Activated naive CD4-positive, alpha-beta T cell treated with anti-CD3 and anti-CD28 coated beads, Interleukin-2, amount 10 ng/mL, durations not matched to agents 7 days and 5 days (primary cell): ENCODE measurements around the gene FRMD3.

Source experiments
- CTCF ChIA-PET: fragments of 350-600 bp; sonication (Branson Sonifier 250); formaldehyde crosslinking; loops from one replicate; lab custom pipeline; 2021; ENCODE audit warnings: antibody characterized with exemption; lab: Charles Lee
- DNase-seq: peaks from one replicate; pipeline ENCODE4 v3.0.0-alpha.2; 2020
- H3K27ac Mint-ChIP-seq: one replicate; pipeline ENCODE4 v1.8.0; 2021; ENCODE audit warnings: mild to moderate bottlenecking, moderate library complexity, mixed read lengths
- H3K27me3 Mint-ChIP-seq: one replicate; pipeline ENCODE4 v1.8.0; 2021; ENCODE audit warnings: mild to moderate bottlenecking, mixed read lengths
- H3K36me3 Mint-ChIP-seq: one replicate; pipeline ENCODE4 v1.8.0; 2021; ENCODE audit warnings: mixed read lengths
- H3K4me1 Mint-ChIP-seq: one replicate; pipeline ENCODE4 v1.8.0; 2021; ENCODE audit warnings: mixed read lengths
- H3K4me3 Mint-ChIP-seq: one replicate; pipeline ENCODE4 v1.8.0; 2021; ENCODE audit warnings: mild to moderate bottlenecking, moderate library complexity, mixed read lengths
- H3K9me3 Mint-ChIP-seq: one replicate; pipeline ENCODE4 v1.8.0; 2021; ENCODE audit warnings: mixed read lengths

Gene FRMD3

DNA sequence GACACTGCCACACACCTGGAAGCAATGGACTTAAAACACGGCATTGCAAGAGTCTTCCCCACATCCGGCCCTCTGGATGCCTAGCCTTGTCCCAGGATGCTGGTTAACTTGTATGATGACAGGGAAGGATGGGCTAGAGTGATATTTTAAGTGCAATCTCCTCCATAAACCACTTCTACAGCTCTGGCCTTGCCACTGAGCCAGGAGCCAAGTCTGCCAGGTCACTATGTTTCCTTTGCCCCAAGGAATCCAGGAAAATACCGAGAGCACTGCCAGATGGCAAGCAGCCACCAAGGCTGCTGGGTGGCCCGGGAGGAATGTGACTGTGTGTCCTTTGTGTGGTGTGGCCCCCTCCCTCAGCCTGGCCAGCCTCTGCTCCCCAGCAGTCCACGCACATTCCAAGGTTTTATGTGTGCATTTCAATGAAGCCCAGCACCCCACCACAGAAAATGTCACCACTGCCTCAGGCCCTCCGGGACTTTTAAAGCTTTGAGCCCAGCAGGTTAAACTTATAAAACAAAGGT lies 106.0 kb downstream of the FRMD3 start:
- no peaks in the 10 kb centered on the region for H3K27me3 Mint-ChIP-seq
- H3K9me3 Mint-ChIP-seq, result no peaks in the 10 kb centered on the region
- no peak overlapping the region for H3K4me3 Mint-ChIP-seq
- H3K27ac Mint-ChIP-seq, result no peak overlapping the region
- DNase-seq, result no peak
- H3K36me3 Mint-ChIP-seq, result no peaks in the 10 kb centered on the region
- CTCF ChIA-PET, result no interaction called here
- H3K4me1 Mint-ChIP-seq, result no peaks in the 10 kb centered on the region

DNA sequence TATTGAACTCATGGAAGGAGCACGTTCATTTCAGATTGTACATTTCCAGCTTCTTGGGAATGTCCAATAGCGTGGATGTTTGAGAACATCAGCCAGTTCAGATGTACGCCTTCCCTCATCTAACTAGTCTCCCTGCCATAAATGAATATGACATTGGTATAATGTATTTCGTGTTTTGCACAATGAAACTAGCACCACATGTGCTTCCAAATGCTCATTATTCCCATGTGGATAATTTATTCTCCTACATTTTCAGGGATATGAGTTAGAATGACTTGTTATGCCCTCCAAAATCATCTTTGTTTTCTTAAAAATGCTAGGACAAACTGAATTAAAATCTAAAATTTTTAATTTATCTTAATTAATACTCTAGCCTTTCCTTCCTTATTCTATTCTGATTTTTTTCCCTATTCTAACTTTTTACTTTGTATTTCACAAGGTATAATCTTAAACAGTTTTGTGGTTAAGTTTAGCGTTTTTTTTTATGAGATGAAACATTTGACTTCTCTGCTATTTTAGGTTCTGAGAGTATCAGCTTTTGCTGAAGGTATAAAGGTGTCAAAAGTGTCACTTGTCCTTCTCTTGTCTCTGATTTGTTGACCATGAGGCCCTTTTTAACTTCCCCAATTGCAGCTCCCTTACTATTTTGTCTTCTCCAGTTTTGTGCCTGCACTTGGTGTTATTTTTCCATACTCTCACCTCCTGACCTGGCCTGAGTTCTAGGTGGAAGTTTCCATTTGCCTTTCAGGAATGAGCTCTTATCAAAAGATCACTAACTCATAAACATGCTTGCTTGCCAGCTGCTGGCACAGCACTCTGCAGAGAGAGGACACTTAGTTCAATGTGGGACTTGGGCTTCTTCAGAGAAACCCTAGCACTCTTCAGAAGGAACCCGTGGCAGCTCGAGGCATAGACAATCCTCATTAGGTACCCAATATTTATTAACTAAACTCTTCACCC lies 106.8 kb downstream of the FRMD3 start:
- H3K36me3 Mint-ChIP-seq, result no peaks in the 10 kb centered on the region
- no peak overlapping the region for H3K4me3 Mint-ChIP-seq
- no peaks in the 10 kb centered on the region for H3K9me3 Mint-ChIP-seq
- CTCF ChIA-PET, result no interaction called here
- H3K27me3 Mint-ChIP-seq, result no peaks in the 10 kb centered on the region
- no peak overlapping the region for H3K27ac Mint-ChIP-seq
- H3K4me1 Mint-ChIP-seq, result no peaks in the 10 kb centered on the region
- no peak for DNase-seq

DNA sequence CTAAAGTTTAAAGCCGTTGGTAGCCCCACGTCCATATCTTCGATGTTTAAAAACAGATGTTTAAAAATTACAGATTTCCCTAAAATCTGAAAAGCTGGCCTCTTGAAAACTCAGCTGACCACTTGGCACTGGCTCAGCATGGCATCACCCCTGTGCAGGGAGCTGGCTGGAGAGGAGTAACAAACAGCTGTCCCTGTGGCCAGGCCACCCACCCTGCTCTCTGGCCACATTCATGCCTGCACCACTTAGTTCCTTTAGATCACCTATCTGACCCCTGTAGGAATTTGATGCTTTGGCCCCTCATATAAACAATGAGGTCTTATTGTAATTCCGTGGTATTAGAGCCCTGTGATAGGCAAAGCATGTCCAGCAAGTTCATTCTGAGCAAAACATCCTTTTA lies 107.5 kb downstream of the FRMD3 start:
- CTCF ChIA-PET, result no interaction called here
- Mint-ChIP-seq H3K4me1 (no peaks in the 10 kb centered on the region), H3K36me3 (no peaks in the 10 kb centered on the region), H3K27ac (no peak overlapping the region), H3K4me3 (no peak overlapping the region), H3K9me3 (no peaks in the 10 kb centered on the region), H3K27me3 (no peaks in the 10 kb centered on the region)
- DNase-seq, result no peak

DNA sequence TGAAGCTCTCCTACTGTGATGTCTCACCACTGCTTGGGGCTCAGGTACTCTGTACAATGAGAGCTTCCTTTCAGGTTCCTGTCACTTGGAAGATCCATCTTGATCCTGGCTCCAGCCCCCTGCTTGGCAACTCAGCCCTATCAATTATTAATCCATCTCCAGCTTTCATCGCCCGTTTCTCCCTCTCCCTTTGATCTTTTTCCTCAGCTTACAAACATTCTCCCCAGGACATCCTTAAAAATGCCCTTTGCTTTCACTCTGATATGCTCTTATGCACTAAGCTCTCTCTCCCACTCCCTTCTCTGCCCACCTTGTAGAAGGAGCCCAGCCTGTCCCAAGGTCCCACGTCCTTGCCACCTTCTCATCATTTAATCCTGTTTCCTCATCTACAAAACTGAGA lies 109.0 kb downstream of the FRMD3 start:
- Mint-ChIP-seq H3K9me3 (no peaks in the 10 kb centered on the region), H3K36me3 (no peaks in the 10 kb centered on the region), H3K4me3 (no peak overlapping the region), H3K4me1 (no peaks in the 10 kb centered on the region), H3K27me3 (no peaks in the 10 kb centered on the region), H3K27ac (no peak overlapping the region)
- CTCF ChIA-PET, result no interaction called here
- DNase-seq, result no peak

DNA sequence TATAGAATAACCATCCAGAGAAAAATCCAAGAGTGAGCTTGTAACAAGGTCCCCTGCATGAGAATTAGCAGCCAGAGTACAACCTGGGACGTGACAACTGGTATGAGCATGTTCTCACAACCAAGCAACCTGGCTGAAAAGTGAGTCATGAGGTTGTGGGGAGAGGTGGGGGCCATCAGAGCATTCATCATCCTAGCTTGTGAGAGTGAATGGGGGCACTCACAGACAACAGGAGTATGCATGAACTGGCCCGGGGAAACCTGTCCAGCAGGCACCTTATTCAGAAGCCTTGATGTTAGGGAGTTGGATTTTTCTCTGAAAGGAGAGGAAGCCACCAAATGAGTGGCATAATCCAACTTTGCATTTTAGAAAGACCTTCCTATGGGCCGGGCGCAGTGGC lies 113.0 kb downstream of the FRMD3 start:
- DNase-seq, result no peak

DNA sequence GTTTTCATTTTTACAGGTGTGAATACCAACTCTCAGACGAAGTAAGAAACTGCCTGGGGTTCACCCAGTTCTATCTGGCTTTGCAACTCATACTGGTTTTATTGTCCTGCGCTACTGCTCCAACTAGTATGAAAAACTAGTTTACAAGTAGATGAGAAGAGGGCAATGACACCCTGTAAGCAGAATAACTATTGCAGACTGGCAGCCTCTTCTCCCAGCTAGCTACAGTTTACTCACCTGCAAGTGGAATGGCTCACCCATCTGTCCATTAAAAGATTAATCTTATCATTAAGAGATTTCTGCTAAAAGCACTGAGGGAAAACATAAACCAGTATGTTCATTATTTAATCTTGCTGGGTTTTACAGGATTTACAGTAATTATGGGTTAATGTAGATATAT lies 113.4 kb downstream of the FRMD3 start:
- H3K27me3 Mint-ChIP-seq, result no peaks in the 10 kb centered on the region
- no peaks in the 10 kb centered on the region for H3K9me3 Mint-ChIP-seq
- no peaks in the 10 kb centered on the region for H3K4me1 Mint-ChIP-seq
- no peak overlapping the region for H3K27ac Mint-ChIP-seq
- H3K36me3 Mint-ChIP-seq, result no peaks in the 10 kb centered on the region
- no peak for DNase-seq
- CTCF ChIA-PET, result no interaction called here
- H3K4me3 Mint-ChIP-seq, result no peak overlapping the region

More for the DNA sequence above, 113.0 kb downstream of the FRMD3 start:
- H3K4me3 Mint-ChIP-seq, result no peak overlapping the region
- H3K36me3 Mint-ChIP-seq, result no peaks in the 10 kb centered on the region
- H3K27me3 Mint-ChIP-seq, result no peaks in the 10 kb centered on the region
- H3K27ac Mint-ChIP-seq, result no peak overlapping the region
- no peaks in the 10 kb centered on the region for H3K9me3 Mint-ChIP-seq
- no peaks in the 10 kb centered on the region for H3K4me1 Mint-ChIP-seq
- CTCF ChIA-PET, result no interaction called here

DNA sequence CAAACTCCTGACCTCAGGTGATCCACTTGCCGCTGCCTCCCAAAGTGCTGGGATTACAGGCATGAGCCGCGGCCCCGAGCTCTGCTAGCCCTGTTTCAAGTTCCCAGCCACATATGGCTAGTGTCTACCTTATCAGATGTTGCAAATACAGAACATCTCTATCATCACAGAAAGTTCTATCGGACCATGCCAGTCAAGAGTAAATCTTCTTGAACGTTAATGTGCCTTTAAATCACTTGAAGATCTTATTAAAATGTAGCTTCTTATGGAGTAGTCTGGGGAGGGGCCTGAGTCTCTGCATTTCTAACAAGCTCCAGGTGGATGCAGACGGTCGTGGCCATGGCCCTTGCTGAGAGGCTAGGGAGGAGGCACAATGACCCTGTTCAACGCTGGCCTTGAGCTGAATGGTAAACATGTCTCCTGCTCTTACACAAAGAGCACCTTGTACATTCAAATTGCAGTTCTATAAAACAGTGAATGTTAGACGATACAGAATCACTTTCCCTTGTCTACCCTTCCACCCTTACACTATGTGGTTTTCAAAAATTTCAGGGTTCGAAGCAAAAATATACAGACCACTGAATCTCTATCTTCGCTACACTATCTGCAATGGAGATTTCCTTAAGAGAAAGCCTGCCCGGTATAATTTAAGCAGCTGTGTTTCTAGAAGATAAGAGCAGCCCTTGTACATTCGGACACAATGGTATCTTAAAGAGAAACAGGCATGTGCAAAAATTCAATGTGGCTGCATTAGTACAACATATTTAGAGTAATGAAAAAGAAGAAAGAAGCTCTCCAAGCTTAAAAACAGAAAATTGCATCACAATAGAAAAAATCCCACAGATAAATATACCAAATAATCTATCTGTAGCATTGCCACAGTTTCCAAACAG lies 114.1 kb downstream of the FRMD3 start:
- CTCF ChIA-PET, result no interaction called here
- H3K9me3 Mint-ChIP-seq, result no peaks in the 10 kb centered on the region
- H3K27ac Mint-ChIP-seq, result no peak overlapping the region
- no peaks in the 10 kb centered on the region for H3K36me3 Mint-ChIP-seq
- no peaks in the 10 kb centered on the region for H3K4me1 Mint-ChIP-seq
- no peak overlapping the region for H3K4me3 Mint-ChIP-seq
- H3K27me3 Mint-ChIP-seq, result no peaks in the 10 kb centered on the region
- DNase-seq, result no peak

DNA sequence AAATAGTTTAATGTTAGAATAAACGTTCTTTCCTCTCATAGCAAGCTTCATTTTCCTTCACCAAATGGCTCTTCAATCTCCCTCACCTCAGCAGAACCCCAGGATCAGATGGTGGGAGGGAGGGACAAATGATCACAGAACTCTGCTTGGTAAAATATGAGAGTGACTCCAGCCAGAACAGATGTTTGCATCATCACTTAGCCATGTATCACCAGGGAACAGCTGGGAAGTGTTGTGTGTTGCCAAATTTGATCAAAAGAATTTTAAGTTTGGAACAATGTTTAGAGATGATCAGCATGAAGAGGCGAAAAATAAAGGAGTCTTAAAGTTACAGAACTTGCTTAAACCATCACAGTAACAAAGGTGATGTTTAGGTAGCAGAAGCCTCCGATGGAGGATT lies 115.7 kb downstream of the FRMD3 start:
- no peaks in the 10 kb centered on the region for H3K9me3 Mint-ChIP-seq
- no peaks in the 10 kb centered on the region for H3K27me3 Mint-ChIP-seq
- CTCF ChIA-PET, result no interaction called here
- H3K4me3 Mint-ChIP-seq, result no peak overlapping the region
- DNase-seq, result no peak
- H3K27ac Mint-ChIP-seq, result no peak overlapping the region
- no peaks in the 10 kb centered on the region for H3K36me3 Mint-ChIP-seq
- no peaks in the 10 kb centered on the region for H3K4me1 Mint-ChIP-seq

DNA sequence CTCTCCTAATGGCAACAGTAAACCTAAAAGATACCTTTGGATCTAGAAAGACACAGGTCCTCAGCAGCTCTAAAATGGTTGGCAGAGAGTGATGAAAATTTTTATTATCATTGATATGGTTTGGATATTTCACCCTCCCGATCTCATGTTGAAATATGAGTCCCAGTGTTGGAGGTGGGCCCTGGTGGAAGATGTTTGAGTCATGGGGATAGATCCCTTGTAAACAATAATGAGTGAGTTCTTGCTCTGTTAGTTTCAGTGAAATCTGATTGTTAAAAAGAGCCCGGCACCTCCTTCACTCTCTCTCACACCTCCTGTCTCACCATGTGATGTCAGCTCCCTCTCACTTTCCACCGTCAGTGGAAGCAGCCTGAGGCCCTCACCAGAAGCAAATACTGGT lies 117.7 kb downstream of the FRMD3 start:
- no peaks in the 10 kb centered on the region for H3K27me3 Mint-ChIP-seq
- no peaks in the 10 kb centered on the region for H3K9me3 Mint-ChIP-seq
- no peak for DNase-seq
- H3K4me3 Mint-ChIP-seq, result no peak overlapping the region
- no peaks in the 10 kb centered on the region for H3K36me3 Mint-ChIP-seq
- H3K27ac Mint-ChIP-seq, result no peak overlapping the region
- CTCF ChIA-PET, result no interaction called here
- no peaks in the 10 kb centered on the region for H3K4me1 Mint-ChIP-seq

DNA sequence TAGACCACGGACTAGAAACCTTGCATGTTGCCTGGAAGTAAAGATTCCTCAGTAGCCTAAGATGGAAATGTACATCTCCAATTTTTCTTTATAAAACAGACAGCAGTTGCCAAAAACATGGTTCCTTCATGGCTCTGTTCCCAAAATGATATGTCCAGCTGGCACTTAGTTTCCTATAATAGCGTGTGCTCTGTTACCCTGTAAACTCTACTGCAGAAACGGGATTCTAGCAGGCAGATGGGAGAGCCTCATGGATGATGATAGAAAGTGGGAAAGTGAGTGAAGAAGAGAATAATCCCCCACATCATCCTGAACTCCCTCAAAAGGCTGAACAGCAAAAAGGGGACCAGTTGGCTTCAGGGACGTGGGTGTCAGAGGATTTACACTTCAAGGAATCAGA lies 118.2 kb downstream of the FRMD3 start:
- CTCF ChIA-PET, result no interaction called here
- Mint-ChIP-seq H3K27ac (no peak overlapping the region), H3K4me1 (no peaks in the 10 kb centered on the region)

DNA sequence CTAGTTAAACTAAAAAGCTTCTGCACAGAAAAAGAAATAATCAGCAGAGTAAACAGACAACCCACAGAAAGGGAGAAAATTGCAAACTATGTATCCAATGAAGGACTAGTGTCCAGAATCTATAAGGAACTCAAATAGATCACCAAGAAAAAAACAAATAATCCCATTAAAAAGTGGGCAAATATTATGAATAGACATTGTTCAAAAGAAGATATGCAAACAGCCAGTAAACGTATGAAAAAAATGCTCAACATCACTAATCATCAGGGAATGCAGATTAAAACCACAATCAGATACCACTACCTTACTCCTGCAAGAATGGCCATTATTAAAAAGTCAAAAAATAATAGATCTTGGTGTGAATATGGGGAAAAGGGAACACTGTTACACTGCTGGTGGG lies 119.9 kb downstream of the FRMD3 start:
- H3K4me3 Mint-ChIP-seq, result no peak overlapping the region
- no peak for DNase-seq
- H3K9me3 Mint-ChIP-seq, result no peaks in the 10 kb centered on the region
- CTCF ChIA-PET, result no interaction called here
- no peak overlapping the region for H3K27ac Mint-ChIP-seq
- H3K4me1 Mint-ChIP-seq, result no peaks in the 10 kb centered on the region
- H3K27me3 Mint-ChIP-seq, result no peaks in the 10 kb centered on the region
- no peaks in the 10 kb centered on the region for H3K36me3 Mint-ChIP-seq

More for the DNA sequence above, 118.2 kb downstream of the FRMD3 start:
- no peak for DNase-seq
- no peak overlapping the region for H3K4me3 Mint-ChIP-seq
- H3K36me3 Mint-ChIP-seq, result no peaks in the 10 kb centered on the region
- H3K27me3 Mint-ChIP-seq, result no peaks in the 10 kb centered on the region
- no peaks in the 10 kb centered on the region for H3K9me3 Mint-ChIP-seq

DNA sequence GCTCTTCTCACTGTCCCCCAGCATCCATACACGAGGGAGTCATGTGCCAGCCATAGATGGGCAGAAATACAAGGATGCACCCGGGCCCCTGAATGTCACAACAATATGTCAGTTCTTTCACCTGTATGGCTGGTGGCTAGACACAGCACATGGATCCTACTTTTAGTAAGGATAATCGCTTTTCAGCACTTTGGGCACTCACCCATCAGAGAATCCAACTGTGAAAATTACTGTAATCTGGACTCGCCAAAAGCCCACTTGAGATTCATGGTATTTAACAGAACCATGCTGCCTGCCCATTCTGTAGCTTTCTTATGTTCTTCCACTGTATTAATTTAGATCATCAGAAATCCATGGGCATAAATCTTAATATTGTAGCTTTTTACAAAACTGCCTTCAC lies 124.8 kb downstream of the FRMD3 start:
- CTCF ChIA-PET, result no interaction called here
- no peaks in the 10 kb centered on the region for H3K36me3 Mint-ChIP-seq
- no peaks in the 10 kb centered on the region for H3K27me3 Mint-ChIP-seq
- no peaks in the 10 kb centered on the region for H3K9me3 Mint-ChIP-seq
- DNase-seq, result no peak
- no peaks in the 10 kb centered on the region for H3K4me1 Mint-ChIP-seq
- no peak overlapping the region for H3K27ac Mint-ChIP-seq
- no peak overlapping the region for H3K4me3 Mint-ChIP-seq

DNA sequence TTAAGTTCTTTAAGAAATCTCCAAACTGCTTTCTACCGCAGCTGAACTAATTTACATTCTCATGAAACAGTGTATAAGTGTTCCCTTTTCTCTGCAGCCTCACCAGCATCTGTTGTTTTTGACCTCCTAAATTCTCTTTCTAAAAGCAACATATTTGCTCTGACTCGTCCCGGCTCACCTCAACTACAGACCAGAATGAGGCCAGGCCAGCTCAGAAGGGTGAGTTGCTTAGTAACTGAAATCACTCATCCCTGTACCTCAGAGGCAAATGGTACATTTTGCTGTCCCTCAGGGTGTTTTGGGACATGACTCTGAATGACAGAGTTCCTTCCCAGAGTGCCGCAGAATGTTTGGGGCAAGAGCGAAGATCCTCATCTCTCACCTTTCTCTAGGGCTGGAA lies 127.5 kb downstream of the FRMD3 start:
- H3K27me3 Mint-ChIP-seq, result no peaks in the 10 kb centered on the region
- H3K4me1 Mint-ChIP-seq, result no peaks in the 10 kb centered on the region
- H3K27ac Mint-ChIP-seq, result no peak overlapping the region
- H3K36me3 Mint-ChIP-seq, result no peaks in the 10 kb centered on the region
- no peak for DNase-seq
- H3K4me3 Mint-ChIP-seq, result no peak overlapping the region
- H3K9me3 Mint-ChIP-seq, result no peaks in the 10 kb centered on the region
- CTCF ChIA-PET, result no interaction called here

DNA sequence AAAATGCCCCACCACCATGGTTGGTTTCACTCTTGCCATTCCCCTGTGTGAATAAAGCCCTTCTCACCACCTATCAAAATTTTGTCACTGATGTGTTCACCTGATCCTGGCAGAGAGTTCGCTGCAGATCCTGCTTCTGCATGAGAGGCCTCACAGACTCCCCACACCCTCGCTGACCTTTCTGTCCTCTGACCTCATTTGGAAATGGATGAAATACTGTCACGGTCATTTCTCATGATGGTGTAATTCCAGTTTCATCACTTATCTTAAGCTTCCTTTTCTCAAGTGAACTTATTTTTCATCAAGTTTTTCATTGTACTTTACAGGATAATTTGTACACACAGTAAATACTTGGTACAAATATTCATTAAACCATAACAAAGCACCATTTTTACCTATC lies 131.3 kb downstream of the FRMD3 start:
- DNase-seq, result no peak
- H3K4me3 Mint-ChIP-seq, result no peak overlapping the region
- no peak overlapping the region for H3K27ac Mint-ChIP-seq
- no peaks in the 10 kb centered on the region for H3K36me3 Mint-ChIP-seq
- no peaks in the 10 kb centered on the region for H3K9me3 Mint-ChIP-seq
- H3K27me3 Mint-ChIP-seq, result no peaks in the 10 kb centered on the region
- CTCF ChIA-PET, result no interaction called here
- no peaks in the 10 kb centered on the region for H3K4me1 Mint-ChIP-seq
